ENCODE measurements around the gene DIS3L2.
A peak's percentile ranks its signal among the peaks of the same experiment; 100 is the strongest.

The DIS3L2 gene, protein sequence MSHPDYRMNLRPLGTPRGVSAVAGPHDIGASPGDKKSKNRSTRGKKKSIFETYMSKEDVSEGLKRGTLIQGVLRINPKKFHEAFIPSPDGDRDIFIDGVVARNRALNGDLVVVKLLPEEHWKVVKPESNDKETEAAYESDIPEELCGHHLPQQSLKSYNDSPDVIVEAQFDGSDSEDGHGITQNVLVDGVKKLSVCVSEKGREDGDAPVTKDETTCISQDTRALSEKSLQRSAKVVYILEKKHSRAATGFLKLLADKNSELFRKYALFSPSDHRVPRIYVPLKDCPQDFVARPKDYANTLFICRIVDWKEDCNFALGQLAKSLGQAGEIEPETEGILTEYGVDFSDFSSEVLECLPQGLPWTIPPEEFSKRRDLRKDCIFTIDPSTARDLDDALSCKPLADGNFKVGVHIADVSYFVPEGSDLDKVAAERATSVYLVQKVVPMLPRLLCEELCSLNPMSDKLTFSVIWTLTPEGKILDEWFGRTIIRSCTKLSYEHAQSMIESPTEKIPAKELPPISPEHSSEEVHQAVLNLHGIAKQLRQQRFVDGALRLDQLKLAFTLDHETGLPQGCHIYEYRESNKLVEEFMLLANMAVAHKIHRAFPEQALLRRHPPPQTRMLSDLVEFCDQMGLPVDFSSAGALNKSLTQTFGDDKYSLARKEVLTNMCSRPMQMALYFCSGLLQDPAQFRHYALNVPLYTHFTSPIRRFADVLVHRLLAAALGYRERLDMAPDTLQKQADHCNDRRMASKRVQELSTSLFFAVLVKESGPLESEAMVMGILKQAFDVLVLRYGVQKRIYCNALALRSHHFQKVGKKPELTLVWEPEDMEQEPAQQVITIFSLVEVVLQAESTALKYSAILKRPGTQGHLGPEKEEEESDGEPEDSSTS

DNA sequence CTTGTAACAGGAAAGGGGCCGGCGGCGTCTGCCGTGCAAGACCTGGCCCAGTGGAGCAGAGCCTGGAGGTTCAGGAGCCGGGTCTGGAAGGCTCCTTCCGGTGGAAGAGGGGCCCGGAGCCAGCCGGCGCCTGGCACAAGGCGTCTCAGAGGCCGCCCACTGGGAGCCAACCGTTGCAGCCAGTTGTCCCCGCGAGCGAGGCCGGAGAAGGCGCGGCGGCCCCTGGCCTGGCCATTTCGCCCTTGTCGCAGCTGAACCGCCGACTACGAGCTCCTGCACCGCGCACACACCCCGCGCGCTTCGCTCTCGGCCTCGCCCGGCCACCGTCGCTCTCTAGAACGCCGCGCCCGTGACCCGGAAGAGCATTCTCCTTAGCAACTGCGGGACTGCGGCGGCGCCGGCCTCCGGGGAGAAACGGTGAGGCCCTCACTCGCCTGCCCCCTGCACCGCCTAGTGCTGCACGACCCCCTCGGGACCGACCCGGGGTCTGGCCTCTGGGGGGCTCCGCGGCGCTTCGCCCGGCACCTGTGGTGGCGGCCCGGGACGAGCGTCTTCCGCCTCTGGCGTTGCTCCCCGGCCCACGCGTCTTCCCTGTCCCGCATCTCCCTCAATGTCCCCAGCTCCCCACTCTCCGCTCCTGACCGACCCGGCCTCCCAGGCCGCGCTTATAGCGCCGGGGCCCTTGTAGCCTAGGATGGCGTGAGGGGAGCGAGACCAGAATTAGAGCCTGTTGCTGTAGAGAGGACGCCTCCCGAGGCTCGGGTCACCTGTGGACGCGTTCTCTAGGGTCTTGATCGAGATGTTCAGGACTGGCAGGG, at the start of gene DIS3L2:
Gene DIS3L2, plus strand, starts transcription at position 365 of the 818 bp plus-strand sequence. CDS start 53,215 bp downstream, outside the sequence.
- H3K4me3 ChIP-seq (ENCODE audit: low read depth, low read length) = peak within 1 kb of the TSS; percentile 76

- no peak overlapping the region for H3K4me3 ChIP-seq (ENCODE audit: low read depth, low read length)
Measured at GRCh38 chr2:231914077-231914690, 47.3 kb upstream of the DIS3L2 start.

DNA sequence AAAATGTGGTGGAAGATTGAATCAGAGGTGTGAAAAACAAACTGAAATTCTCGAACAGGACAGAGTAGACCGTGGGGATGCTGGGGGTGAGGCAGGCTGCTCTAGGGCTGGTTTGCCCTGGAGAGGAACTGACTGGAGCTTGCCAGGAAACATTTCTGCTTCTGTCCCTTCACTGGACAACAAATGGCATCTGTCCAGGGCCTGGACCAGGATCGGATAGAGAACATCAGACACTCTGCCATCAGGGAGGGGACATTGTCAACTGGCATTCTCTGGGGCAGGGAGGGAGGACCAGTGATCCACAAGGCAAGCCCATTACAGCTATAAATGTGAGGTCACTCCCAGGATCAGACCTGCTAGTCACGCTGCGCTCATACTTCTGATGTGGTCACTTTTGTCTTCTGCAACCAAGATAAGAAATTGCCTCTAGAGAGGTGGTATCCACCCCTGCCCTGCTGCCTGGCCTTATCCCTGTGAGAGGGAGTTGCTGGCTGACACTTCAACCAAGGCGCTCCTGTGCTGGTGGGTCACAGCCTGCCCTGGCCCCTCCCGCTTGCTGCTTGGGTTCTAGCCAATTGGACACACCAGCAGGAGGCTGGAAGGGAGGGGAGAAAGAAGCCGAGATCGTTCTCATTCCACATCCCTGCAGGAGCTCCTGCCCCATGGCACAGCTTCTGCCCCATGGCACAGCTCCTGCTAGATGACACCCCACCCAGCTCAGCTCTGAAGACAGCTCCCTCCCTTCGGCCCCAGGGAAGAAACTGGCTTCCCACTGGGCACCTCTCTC, 44.0 kb upstream of the DIS3L2 start:
- H3K4me3 ChIP-seq (ENCODE audit: low read depth, low read length) = no peak overlapping the region

- H3K4me3 ChIP-seq (ENCODE audit: low read depth, low read length) = no peak overlapping the region
Measured at GRCh38 chr2:231918501-231919330, 42.8 kb upstream of the DIS3L2 start.

DNA sequence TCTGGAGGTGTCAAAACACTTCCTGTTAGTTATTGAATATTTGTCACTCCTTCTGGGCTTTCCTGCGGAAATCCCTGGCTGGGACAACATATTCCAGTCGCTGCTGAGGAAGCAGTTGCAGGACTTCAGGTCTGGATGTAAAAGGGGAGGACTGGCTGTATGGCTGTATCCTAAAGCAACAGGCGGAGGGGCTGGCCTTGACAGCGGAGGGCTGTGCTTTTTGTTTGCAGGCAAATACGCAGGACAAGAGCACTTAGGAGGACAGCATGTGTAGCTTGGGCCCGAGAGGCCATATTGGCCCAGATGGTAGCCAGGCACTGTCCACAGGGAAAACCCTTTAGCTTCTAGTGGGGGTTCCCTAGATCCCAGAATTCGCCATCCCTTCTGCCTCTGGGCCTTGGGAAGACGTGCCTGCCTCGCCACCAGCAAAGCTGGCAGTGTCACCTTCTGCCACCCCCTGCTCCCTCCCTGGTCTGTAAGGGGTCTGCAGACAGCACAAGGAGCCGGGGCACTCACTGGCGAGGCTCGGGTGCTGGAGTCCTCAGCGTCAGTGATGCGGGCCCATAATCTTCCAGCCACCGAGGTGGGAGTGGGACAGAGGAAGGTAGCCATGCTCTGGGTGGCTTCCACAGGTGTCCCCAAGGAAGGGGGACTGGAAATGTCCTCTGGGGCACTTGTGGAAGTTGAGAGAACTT, 42.0 kb upstream of the DIS3L2 start:
- H3K4me3 ChIP-seq (ENCODE audit: low read depth, low read length) = no peak overlapping the region

DNA sequence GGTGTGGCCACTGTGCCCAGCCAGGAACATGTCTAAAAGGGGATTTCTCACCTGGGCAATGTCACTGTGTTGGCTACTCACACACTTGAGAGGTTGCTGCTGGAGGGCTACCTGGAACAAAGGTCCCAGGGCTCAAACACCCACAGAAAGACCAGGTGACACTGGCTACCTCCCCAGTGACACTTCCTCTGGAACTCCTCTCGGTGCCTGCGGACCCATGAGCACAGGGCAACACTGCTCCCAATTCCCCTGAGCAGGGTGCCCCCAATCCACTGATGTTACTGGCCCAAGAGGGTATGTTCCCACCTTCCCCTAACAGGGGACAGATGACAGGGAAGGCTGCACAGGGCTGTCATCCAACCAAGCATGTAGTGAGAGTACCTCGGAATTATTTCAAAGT, 41.1 kb upstream of the DIS3L2 start:
- H3K4me3 ChIP-seq (ENCODE audit: low read depth, low read length) = no peak overlapping the region

DNA sequence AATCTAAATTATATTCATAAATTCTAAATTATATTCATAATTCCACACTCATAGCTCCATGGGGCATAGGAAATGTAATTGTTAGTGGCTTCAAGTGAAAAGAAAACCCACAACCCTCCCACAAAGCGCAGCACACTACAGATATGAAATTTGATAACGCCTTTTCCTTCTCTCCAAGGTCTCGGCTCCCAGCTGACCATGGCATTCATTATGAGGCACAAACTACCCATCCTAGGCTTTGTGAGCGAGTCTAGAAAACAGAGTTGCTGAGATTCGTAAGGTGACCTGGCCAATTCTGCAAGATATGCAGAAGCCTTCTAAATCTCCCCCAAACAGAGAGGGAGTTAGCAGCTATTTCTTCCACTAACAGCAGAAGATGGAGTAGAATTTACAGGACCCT, 40.7 kb upstream of the DIS3L2 start:
- H3K4me3 ChIP-seq (ENCODE audit: low read depth, low read length) = no peak overlapping the region

DNA sequence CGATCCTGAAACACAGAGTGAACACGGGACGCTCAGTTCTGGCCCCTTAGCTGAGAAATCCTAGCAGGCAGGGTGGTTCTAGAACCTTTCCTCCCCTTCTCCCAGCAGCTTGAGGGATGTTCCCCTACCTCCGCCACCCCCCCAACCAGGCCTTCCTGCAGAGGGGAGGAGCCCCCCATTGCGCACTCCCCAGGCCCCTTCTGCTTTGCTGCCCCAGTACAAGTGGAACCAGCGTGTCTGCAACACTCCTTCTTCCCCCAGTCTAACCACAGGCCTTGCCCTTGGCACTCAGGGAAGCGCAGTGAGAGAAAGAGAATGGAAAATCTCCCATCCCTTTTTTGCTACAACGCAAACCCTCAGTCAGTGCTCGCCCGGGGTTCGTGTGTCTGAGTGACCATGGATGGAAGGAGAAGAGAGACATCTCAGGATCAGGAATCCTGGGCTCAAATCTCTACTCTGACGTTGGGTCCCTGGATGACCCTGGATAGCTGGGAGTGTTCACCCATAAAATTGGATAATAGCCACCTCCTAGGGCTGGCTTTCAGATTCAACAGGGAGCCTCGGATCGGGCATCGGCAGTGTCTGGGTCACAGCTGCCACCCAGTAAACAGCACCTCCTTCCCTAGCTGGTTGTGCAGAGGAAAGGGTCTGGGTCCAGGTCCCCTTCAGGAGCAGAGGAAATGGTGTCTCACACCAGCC, 39.1 kb upstream of the DIS3L2 start:
- no peak overlapping the region for H3K4me3 ChIP-seq (ENCODE audit: low read depth, low read length)

DNA sequence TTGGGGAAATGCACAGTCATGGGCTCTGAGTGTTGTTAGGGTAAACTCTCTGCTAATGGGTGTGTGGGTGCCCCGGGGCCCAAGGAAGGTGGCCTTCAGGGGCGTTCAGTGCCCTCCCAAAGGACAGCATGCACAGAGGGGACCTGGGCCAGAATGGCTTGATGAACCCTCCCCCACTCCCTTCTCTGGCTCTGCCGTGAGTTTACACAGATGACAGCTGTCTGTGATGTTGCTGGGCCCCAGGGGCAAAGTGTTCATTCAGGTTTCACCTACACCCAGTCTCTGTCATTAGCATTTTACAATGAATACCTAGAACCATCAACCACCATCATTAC, 38.5 kb upstream of the DIS3L2 start:
- no peak overlapping the region for H3K4me3 ChIP-seq (ENCODE audit: low read depth, low read length)

- no peak overlapping the region for H3K4me3 ChIP-seq (ENCODE audit: low read depth, low read length)
Measured at GRCh38 chr2:231923951-231924888, 37.3 kb upstream of the DIS3L2 start.

DNA sequence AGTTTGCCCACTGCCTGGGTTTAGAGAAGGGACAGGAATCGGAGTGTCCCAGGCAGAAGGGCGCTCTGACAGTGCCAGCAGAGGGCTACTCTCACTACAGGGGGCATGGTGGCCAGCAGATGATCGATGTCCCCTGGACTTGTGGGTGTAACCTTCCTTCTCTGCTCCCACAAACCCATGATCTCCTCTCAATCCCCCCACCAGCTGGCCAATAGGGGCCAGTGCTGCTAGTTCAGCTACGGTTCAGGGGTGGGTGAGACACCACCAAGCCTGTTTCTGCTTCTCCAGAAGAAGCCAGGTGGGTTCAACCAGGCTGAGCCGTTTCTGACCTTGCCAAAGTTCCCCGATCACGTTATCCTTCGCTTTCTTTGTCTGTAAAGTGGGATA, 36.6 kb upstream of the DIS3L2 start:
- H3K4me3 ChIP-seq (ENCODE audit: low read depth, low read length) = no peak overlapping the region

- peak overlapping the region; percentile 56 for H3K4me3 ChIP-seq (ENCODE audit: low read depth, low read length)
Measured at GRCh38 chr2:231925303-231926179, 36.0 kb upstream of the DIS3L2 start.

GRCh38 chr2:231926180-231926741, 35.3 kb upstream of the DIS3L2 start, which contains the start of gene NPPC:
NPPC (minus strand) TSS chr2:231926396; CDS start chr2:231926249, 147 bp downstream.
- H3K4me3 ChIP-seq (ENCODE audit: low read depth, low read length) = peak within 1 kb of the TSS; percentile 56

DNA sequence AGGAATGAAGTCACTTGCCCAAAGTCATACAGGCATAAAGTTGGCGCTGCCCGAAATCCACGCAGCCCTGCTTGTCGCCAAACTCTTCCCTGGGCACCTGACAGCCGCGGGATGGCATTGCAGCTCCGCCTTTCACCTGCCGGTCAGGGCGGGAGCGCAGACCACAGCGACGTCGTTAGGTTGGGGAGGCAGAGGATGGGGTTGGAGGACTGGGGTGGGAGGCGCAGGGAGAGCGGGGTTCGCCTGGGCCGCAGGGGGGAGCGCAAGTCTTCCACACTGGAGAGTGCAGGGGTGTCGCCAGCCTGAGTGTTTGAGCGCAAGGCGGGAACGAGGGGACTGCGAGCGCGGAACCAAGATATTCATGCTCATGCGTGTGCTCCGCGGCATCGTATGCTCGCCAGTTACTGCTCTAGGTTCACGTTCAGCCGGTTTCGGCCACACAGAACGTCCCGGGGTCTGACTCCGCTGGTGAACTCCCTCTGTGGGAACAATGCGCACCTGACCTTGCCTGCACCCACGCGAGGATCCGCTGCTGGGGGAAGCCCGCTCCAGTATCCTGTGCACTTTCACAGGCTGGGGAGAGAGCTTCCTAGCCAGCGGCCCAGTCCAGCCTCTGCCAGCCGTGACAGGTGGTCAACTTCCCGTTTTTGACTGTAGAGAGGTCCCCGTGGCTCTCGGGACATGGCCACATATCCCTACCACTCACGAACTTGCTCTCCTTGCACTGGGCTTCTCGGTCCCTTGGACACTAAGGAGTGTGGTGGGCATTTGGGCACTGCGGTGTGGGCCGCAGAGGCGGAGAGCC, 34.5 kb upstream of the DIS3L2 start:
- H3K4me3 ChIP-seq (ENCODE audit: low read depth, low read length) = peak overlapping the region; percentile 56

GRCh38 chr2:231927566-231927890, 34.0 kb upstream of the DIS3L2 start:
- H3K4me3 ChIP-seq (ENCODE audit: low read depth, low read length) = no peak overlapping the region

Measured in iPS-11a (cell line).